Adipocyte (in vitro differentiated cells): ENCODE data around the gene DISP2.

ENCODE experiments used
- DNase-seq: peaks from one replicate; pipeline ENCODE4 v3.0.0-alpha.2; 2015; ENCODE audit warnings: low read depth
- H3K27me3 ChIP-seq: replicated peaks from 2 replicates; pipeline ENCODE4 v1.7.0; 2013; ENCODE audit warnings: mild to moderate bottlenecking, low read length, moderate library complexity; ENCODE audit not compliant: control insufficient read depth, insufficient read depth
- H3K36me3 ChIP-seq: 2 replicates; pipeline ENCODE4 v1.7.0; 2013; ENCODE audit warnings: low read length, mild to moderate bottlenecking, moderate library complexity; ENCODE audit not compliant: control insufficient read depth, insufficient read depth, severe bottlenecking
- H3K4me1 ChIP-seq: 2 replicates; pipeline ENCODE4 v1.7.0; 2013; ENCODE audit warnings: mild to moderate bottlenecking, low read length, moderate library complexity; ENCODE audit not compliant: control insufficient read depth, insufficient read depth
- H3K4me3 ChIP-seq: 2 replicates; pipeline ENCODE4 v1.7.0; 2013; ENCODE audit warnings: mild to moderate bottlenecking, low read length, moderate library complexity
- H3K9ac ChIP-seq: 2 replicates; pipeline ENCODE4 v1.7.0; 2013; ENCODE audit warnings: mild to moderate bottlenecking, low read length, moderate library complexity
- H3K9me3 ChIP-seq: 2 replicates; pipeline ENCODE4 v1.7.0; 2013; ENCODE audit warnings: mild to moderate bottlenecking, low read length, moderate library complexity; ENCODE audit not compliant: control insufficient read depth

The DISP2 gene

GRCh38 chr15:40337597-40337996 lies 20.4 kb upstream of the DISP2 start:
- DNase-seq: no peak
- Histone ChIP-seq H3K4me3 (peak overlapping the region; percentile 40), H3K27me3 (no peaks in the 10 kb centered on the region), H3K9ac (peak overlapping the region; percentile 92), H3K36me3 (no peaks in the 10 kb centered on the region), H3K9me3 (no peaks in the 10 kb centered on the region), H3K4me1 (peaks cover 67% of the 10 kb centered on the region)

DNA sequence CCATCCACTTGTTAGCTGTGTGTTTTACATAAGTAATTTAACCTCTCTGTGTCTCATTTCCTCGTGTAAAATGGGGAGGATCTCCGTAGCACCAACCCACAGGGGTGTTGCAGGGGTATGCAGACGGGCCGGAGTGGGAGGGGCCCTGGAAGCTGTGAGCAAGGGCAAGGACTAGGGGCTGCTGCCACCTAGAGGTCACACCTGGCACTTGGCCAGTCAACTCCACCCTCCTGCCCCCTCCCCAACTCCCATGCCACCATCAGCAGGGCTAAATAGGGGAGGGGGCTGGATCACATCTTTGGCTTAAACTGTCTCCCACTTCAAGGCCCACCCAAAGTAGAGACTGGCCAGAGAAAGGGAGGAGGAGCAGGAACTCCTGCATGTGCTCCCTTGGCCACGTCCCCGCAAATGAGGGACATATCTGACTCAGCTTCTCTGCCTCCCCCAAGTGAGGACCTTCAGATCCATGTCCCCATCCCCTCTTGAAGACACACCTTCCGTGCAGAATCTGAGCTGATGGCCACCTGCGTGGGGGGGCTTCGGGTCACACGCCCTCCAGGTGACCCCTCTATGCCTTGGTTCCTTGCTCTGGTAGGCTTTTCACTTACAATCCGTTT lies 19.9 kb upstream of the DISP2 start:
- DNase-seq: peak; percentile 74
- H3K4me3 ChIP-seq: peak overlapping the region; percentile 40
- peaks cover 73% of the 10 kb centered on the region for H3K4me1 ChIP-seq
- no peaks in the 10 kb centered on the region for H3K9me3 ChIP-seq
- no peaks in the 10 kb centered on the region for H3K36me3 ChIP-seq
- H3K9ac ChIP-seq: peak overlapping the region; percentile 92
- no peaks in the 10 kb centered on the region for H3K27me3 ChIP-seq

DNA sequence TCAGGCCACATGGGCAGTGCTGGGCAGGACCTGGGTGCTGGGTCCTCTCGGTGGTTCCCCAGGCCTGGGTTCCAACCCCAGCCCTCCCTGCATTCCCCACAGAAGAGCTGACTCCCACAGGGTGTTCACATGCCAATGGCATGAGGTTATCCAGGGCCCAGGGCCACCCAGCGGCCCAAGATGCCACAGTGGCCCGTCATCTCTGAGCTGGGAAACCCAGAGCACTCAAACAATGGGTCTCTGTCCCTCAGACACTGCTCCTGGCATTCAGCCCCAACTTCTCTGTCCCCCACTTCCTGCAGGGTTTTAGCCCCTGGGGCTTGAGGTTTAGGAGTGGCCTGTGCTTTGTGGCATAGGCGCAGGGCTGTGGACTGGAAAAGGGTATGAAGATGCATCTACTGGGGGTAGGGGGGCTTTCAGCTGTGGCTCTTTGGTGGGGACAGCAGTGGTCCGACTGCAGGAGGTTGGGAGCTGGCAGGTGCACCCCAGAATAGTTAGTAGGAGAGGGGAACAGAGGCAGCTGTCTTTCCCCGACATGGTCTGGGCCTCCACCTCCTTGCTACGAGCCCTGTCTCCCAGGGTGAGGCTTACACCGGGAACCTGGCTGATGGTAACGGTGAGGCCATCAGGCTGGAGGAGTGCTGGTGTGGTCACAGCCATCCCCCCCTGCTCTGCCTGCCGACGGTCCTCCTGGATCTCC lies 18.9 kb upstream of the DISP2 start:
- H3K36me3 ChIP-seq: no peaks in the 10 kb centered on the region
- peak overlapping the region; percentile 92 for H3K9ac ChIP-seq
- no peaks in the 10 kb centered on the region for H3K9me3 ChIP-seq
- H3K27me3 ChIP-seq: no peaks in the 10 kb centered on the region
- H3K4me1 ChIP-seq: peaks cover 76% of the 10 kb centered on the region
- DNase-seq: peak; percentile 86
- H3K4me3 ChIP-seq: peak overlapping the region; percentile 73

DNA sequence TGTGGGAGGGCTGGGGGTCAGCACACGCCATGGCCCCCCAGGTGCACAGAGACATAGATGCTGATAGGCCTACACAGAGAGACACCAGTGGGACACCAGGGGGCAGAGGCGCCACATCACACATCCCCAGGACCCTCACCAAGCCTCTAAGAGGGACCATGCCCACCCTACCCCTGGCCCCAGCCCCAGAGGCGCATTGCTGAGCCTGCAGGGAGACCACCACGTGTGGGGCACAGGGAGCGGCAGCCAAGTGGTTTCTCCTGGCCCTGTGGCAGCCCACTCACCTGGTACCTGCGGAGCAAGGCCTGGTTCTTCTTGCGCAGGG lies 18.4 kb upstream of the DISP2 start:
- Histone ChIP-seq H3K9ac (peak overlapping the region; percentile 92), H3K4me3 (peak overlapping the region; percentile 73), H3K27me3 (no peaks in the 10 kb centered on the region)

GRCh38 chr15:40340038-40340739 lies 17.8 kb upstream of the DISP2 start:
- Histone ChIP-seq H3K9ac (peak overlapping the region; percentile 92), H3K36me3 (no peaks in the 10 kb centered on the region), H3K4me1 (peaks cover 70% of the 10 kb centered on the region), H3K4me3 (peak overlapping the region; percentile 73), H3K27me3 (no peaks in the 10 kb centered on the region), H3K9me3 (no peaks in the 10 kb centered on the region)
- DNase-seq: peak; percentile 80

More for the DNA sequence above, 18.4 kb upstream of the DISP2 start:
- peaks cover 73% of the 10 kb centered on the region for H3K4me1 ChIP-seq
- no peaks in the 10 kb centered on the region for H3K9me3 ChIP-seq
- H3K36me3 ChIP-seq: no peaks in the 10 kb centered on the region
- no peak for DNase-seq

DNA sequence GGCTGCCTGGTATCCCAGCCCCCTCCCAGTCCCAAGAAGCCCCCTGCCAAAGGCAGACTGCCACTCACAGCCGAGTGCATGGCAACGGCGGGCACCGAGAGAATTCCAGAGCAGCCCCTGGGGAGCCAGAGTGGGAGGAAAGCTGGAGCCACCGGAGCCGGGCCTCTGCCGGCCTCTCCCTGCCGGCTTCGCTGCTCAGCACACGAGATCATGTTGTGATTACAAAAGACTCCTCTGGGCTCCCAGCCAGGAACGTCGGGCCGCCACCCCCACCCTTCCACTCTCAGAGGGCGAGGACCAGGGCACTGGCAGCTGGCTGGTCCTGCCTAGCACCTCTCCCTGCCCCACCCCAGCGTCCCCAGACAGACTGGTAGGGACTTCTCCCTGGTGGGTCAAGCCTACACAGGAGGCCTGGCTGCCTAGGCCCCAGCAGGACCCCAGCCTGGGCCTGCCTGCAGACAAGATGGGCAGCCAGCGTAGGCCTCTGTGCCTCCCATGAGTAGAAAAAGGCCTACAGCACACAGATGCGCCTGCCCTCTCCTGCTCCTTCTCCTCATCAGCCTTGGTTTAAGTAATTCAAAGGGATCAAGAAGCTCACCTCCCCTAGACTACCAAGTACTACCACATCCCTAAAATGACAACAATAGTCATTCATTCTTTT lies 17.1 kb upstream of the DISP2 start, which contains the start of gene CCDC9B:
TSS of gene CCDC9B (minus strand) at position 200 of the 661 bp plus-strand sequence. CDS start at position 80, 120 bp downstream.
- Histone ChIP-seq H3K9ac (peak within 1 kb of the TSS; percentile 92), H3K4me1 (peaks cover 63% of the 10 kb centered on the region), H3K36me3 (no peaks in the 10 kb centered on the region), H3K4me3 (peak within 1 kb of the TSS; percentile 73), H3K27me3 (no peaks in the 10 kb centered on the region), H3K9me3 (no peaks in the 10 kb centered on the region)
- DNase-seq: peak; percentile 97

DNA sequence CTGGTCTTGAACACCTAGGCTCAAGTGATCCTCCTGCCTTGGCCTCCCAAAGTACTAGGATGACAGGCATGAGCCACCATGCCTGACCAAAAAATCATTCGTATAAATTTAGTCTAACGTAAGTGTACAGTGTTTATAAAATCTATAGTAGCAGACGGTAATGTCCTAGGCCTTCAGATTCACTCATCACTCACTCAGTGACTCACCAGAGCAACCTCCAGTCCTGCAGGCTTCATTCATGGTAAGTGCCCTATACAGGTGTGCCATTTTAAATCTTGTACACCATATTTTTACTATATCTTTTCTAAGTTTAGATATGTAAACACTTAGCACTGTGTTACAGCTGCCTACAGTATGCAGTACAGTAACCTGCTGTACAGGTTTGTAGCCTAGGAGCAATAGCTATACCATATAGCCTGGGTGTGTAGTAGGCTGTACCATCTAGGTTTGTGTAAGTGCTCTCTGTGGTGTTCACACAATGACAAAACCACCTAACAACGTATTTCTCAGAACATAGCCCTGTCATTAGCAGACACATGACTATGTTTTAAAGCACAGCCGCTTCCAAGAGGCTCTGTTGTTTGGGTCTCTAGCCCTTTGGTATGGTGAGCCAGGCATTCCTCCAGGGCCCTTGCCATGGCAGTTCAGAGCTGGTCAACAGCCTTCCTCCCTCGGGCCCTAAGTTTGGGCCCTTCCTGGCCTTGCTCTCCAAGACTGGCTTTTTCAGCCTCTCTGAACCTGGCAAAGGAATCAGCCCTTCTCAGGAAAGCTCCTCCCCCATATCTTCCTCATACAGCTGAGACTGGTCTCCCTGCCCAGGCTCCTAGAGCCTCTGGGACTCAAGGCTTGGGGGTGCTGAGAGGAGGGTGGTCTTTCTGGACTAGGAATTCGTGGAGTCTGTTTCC lies 15.4 kb upstream of the DISP2 start:
- no peak for DNase-seq
- Histone ChIP-seq H3K27me3 (no peaks in the 10 kb centered on the region), H3K4me1 (peaks cover 56% of the 10 kb centered on the region), H3K9ac (peak overlapping the region; percentile 52), H3K36me3 (no peaks in the 10 kb centered on the region), H3K4me3 (no peak overlapping the region), H3K9me3 (no peaks in the 10 kb centered on the region)

- peak; percentile 92 for DNase-seq
- Histone ChIP-seq H3K9me3 (no peaks in the 10 kb centered on the region), H3K36me3 (no peaks in the 10 kb centered on the region), H3K27me3 (no peaks in the 10 kb centered on the region), H3K9ac (peak overlapping the region; percentile 20), H3K4me1 (peaks cover 48% of the 10 kb centered on the region), H3K4me3 (no peak overlapping the region)
Measured at GRCh38 chr15:40343512-40343911, 14.5 kb upstream of the DISP2 start.

- Histone ChIP-seq H3K4me1 (peaks cover 41% of the 10 kb centered on the region), H3K9ac (peak overlapping the region; percentile 20), H3K36me3 (no peaks in the 10 kb centered on the region), H3K27me3 (no peaks in the 10 kb centered on the region), H3K9me3 (no peaks in the 10 kb centered on the region), H3K4me3 (no peak overlapping the region)
- DNase-seq: no peak
Measured at GRCh38 chr15:40344217-40344616, 13.8 kb upstream of the DISP2 start.

DNA sequence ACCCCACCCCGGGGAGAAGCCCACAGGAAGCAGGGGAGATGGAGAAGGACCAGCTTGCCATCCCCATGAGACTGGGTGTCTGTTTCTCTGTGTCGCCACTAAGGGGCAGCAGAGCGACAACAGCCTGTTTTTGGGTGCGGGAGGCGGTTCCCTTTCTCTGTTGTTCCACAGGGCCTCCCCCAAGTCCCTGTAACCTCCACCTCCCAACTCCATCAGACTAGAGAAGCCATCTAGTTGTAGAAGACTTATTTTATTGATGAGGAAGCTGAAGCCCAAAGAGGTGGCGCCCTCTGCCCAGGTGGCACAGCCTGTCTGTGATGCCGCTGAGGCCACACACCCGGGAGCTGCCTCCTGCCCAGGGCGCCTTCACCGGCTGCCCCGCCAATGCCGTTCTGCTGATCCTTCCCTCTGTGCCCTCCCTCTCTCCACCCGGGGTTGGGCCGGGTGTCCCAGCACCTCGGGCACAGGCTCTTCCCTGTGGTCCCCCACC lies 13.3 kb upstream of the DISP2 start:
- H3K4me1 ChIP-seq: peaks cover 36% of the 10 kb centered on the region
- no peaks in the 10 kb centered on the region for H3K9me3 ChIP-seq
- H3K4me3 ChIP-seq: no peak overlapping the region
- H3K9ac ChIP-seq: no peak overlapping the region
- no peaks in the 10 kb centered on the region for H3K36me3 ChIP-seq
- H3K27me3 ChIP-seq: no peaks in the 10 kb centered on the region
- DNase-seq: peak; percentile 81
